ENCODE results near the gene LPP.
"Not testable (repeated sequence)": the region's sequence is repeated elsewhere in the genome, so short reads cannot be mapped to it uniquely, and the experiment has no call there.

LPP gene

GRCh38 chr3:188700501-188700900, 546.5 kb downstream of the LPP start:
- DNase-seq, result no peak

DNA sequence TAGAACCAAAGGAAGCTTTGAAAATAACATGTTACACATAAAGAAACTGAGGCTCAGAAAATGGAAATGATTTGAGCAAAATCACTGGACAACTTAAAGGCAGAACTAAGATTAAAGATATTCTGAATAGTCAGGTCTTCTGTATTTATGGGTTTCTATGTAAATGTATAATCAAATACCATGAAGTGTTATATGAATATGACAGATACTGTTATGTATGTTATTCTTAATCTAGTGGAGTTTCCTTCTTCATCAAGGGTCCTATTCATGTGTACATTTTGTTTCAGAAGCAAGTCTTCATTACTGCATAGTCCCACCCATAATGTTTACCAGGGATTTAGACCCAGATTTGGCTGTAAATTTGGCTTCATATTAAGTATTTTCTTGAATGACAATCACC, 547.0 kb downstream of the LPP start:
- no peak for DNase-seq

- no peak for DNase-seq
Observed at GRCh38 chr3:188701485-188701969, 547.6 kb downstream of the LPP start.

DNA sequence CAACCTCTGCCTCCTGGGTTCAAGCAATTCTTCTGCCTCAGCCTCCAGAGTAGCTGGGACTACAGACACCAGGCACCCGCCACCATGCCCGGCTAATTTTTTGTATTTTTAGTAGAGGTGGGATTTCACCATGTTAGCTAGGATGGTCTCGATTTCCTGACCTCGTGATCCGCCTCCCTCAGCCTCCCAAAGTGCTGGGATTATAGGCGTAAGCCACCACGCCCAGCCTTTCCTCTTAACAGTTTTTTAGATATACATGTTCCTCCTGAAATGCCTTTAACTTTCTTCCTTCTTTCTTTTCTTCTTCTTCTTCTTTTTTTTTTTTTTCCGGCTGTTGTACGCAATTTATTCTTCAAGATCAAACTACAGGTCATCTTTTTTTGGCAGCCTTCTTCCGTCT, 548.1 kb downstream of the LPP start:
- DNase-seq, result not testable (repeated sequence)

DNA sequence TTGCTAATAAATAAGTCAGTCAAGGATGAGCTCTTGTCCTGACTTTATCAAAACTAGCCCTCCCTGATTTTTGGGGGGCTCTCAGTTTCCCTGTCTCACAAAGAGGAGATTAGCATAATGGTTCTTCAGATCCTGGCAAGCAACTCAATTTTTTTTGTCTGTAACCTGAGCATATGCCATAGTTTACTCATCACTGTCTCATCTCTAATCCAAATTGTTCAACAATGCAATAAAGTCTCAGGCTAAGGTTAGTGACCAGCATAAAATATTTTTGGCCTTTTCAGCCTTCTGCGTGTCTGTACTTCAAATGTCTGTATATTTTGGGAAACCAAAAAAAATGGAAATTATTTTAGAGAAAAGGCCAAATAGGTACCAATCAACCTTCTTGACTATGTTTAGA, 552.2 kb downstream of the LPP start:
- no peak for DNase-seq

GRCh38 chr3:188706599-188706998, 552.6 kb downstream of the LPP start:
- DNase-seq, result no peak

GRCh38 chr3:188707381-188708288, 553.7 kb downstream of the LPP start:
- no peak for DNase-seq

DNA sequence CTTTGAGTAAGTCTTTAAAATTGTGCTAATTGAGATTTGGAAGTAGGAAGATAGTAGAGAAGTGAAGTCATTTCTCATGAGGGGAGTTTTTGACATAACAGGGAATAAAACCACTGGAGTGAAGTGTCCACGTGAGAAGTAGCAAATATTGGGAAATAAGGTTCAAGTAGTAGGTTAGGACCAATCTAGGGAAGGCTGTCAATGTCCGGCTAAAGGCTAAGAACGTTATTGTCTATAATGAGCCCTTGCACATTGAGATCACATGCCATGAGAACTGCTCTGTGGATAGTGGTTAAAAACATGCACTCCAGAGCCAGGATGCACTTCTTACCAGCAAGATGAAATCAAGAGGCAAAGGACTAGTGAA, 557.9 kb downstream of the LPP start:
- no peak for DNase-seq

DNA sequence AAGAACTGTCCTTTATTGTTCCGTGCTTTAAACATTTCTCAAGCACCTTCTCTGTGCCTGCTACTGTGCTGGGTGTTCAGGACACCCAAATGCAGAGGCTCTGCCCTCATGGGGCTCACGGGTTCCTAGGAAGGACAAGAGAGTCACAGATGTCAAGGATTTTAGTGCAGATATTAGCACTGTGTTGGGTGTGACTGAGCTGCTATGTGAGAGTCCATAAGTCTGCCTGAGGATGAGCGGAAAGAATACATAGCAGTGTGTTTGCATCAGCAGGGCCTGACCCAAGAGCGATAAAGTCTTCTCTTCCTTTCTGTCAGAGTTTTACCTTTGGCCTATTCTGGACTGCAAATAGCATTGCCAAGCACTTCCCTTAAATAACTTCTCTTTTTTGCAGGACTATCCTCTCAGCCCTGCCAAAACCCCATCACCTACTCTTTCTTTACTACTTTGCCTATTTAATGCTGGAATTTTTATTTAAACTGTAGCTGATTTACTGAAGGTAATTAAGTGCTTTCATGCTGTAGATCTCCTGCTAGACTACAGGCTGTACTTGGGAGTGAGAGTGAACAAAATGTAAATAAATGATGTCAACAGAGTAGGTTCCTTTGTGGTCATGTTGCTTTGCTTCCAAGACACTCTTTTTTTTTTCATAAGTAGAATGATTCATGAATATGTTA, 558.4 kb downstream of the LPP start:
- DNase-seq, result no peak

DNA sequence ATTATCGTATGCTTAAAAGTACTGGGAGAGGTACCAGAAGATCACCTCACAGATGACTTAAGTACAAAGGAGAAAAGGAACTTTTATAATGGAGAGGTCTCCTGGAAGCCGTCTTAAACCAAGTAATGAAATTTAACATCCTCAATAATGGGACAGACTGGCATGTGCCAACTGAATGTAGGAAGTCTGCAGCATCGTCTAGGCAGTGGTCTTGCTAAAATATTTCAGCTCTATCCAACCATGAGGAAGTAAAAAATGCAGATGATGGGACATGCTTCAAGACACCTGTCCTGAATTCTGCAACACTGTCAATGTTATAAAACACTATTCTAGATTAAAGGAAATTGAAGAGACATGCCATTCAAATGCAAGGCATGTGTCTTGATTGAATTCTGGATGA, 559.0 kb downstream of the LPP start:
- no peak for DNase-seq

DNA sequence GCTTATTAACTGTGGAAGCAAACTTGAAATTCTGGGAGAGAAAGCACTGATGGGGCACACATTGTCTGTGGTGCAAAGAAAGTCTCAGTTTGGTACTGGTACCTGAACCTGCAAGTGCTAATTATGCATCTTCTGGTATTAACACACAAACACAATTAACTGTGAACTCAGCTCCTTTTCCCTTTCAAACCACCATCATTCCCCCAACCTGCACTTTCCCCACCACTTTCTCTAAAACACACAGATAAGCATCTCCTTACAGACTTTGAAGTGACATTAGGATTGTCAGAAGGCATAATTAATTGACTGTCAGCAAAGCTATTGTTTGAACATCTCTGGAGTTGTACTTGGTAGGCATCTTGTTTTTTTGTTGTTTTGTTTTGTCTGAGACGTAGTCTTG, 565.6 kb downstream of the LPP start:
- no peak for DNase-seq

- no peak for DNase-seq
Observed at GRCh38 chr3:188720215-188720614, 566.3 kb downstream of the LPP start.

- DNase-seq, result no peak
Observed at GRCh38 chr3:188720636-188721035, 566.7 kb downstream of the LPP start.

DNA sequence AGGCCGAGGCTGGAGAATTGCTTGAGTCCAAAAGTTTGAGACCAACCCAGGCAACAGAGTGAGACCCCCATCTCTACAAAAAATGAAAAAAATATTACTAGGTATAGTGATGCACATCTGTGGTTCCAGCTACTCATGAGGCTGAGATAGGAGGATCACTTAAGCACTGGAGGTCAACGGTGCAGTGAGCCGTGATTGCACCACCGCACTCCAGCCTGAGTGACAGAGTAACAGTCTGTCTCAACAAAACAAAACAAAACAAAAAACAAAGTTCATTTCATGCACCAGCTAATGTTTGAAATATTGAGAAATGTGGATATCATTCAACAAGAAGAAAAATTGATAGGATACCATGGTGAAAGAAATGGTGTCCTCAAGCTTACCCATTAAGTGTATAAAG, 567.4 kb downstream of the LPP start:
- no peak for DNase-seq

DNA sequence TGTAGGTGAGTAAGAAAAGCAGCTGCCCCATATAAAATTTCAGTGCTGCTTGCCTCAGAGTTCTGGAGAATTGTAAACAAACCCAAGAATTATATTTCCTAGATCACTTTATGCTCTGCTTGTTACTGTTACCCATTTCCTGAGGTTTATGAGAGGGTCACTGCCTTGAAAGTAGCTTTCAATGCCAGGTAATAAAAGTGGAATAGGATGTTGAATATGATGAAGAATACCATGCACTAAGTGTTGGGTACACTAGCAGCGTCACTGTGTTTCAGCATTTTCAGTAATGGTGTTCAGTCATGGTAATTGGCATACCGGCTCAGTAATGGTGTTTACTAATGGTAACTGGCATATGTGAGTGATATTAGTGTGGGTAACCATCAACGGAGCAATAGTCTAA, 568.0 kb downstream of the LPP start:
- no peak for DNase-seq

- DNase-seq, result no peak
Observed at GRCh38 chr3:188722963-188723362, 569.0 kb downstream of the LPP start.

DNA sequence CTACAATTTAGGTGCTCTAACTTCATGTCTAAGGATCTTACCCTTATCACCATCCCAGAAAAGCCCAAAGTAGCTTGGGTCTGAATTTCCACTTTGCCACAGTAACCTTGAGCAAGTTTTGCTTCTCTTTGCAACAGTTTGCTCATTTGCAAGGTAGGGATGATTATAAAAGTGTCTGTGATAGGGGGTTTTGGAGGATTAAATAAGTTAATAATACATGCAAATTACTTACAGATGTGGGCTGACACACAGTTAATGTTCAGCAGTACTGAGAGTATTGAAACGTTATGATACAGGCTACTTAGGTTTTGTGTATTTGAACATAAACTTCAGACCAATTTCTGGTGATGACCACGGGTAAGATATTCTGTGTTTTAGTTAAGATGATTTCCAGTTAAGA, 573.1 kb downstream of the LPP start:
- DNase-seq, result no peak

DNA sequence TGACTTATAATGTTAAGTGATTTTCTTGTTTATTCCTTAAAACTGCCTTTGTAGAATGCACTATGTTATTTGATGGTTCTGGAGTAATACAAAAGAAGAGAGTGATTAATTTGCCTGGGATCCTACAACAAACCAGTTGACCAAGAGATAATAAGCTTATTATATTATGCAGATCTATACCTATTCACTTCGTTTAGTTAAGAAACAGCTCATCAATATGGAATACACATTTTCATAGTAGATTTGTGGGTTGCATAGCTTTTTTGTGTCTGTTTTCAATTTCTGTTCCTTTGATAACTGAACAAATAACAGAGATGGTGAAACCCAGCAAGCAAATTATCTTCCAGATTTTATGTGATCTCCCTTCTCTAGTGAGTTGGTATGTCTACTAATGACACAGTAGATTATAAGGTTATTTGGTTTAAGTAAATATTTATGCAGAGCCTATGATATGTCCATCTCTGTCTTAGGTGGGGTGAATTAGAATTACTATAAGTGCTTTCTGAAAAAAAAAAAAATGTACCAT, 574.5 kb downstream of the LPP start:
- DNase-seq, result no peak

- no peak for DNase-seq
Observed at GRCh38 chr3:188729422-188729821, 575.5 kb downstream of the LPP start.

DNA sequence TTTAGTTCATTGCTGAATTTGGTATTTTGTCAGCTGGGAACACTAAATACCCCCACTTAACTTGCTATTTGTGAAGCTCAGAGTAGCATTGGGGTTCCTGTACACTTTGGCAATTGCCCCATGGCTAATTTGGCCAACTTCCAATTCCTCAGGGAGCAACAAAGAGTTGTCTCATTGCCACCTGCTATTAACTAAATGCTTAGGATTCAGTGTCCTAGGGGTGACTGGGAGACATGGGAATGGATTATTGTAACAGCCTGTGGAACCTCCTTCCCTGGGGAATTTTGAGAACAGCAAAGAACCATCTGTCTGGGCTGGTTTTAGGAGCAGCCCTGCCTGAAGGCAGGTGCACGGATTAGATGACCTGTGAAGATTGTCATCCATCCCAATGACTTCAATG, 580.4 kb downstream of the LPP start:
- DNase-seq, result no peak

- DNase-seq, result no peak
Observed at GRCh38 chr3:188739511-188739910, 585.6 kb downstream of the LPP start.

DNA sequence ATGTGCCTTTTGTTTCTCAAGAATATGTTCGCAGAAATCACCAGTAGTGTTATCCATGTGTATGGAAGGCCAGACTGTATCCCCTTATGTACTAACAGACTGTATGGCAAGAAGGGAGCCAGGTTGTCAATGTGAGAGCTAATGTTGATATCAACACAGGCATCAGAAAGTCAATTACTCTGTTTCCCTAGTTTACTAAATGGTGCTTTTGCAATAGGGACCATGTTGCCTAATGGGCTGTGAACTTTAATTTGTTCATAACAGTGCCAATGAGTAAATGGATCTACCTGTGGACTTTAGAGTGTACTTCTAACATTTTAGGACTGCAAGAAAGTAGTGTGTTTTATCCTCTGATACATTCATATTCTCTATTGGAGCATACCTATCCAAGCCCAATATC, 586.1 kb downstream of the LPP start:
- DNase-seq, result no peak

- DNase-seq, result no peak
Observed at GRCh38 chr3:188742755-188743550, 589.0 kb downstream of the LPP start.
